GM12878 (cell line): ENCODE results near the gene TLL1. TPM values are rescaled to one million over a fixed set of nuclear protein-coding genes. Genes with fewer than 3 reads are reported as not detected.

Experiments
- ATAC-seq: fragments of 200-7000 bp; cut with Tn5 transposase; 3 replicates; pipeline ENCODE4 v1.9.1; 2020; ENCODE audit warnings: mild to moderate bottlenecking, moderate library complexity
- BruUV-seq: library from RNA; stranded (reverse); fragments of 400-500 nt; replicated peaks from 2 replicates; lab custom pipeline; 2021; lab: Mats Ljungman, UMichigan
- CTCF ChIA-PET: fragments of 300-600 bp; sonication (Branson Sonifier 250); formaldehyde crosslinking; extraction: SDS; loops from one replicate; lab custom pipeline; 2021; ENCODE audit warnings: inconsistent platforms; lab: Yijun Ruan, JAX
- POLR2A ChIA-PET: fragments of 350-600 bp; formaldehyde crosslinking; extraction: SDS; loops from one replicate; lab custom pipeline; 2021; ENCODE audit warnings: inconsistent platforms; lab: Charles Lee
- RAD21 ChIA-PET: fragments of 300-600 bp; sonication (Branson Sonifier 250); formaldehyde crosslinking; loops from one replicate; lab custom pipeline; 2023; ENCODE audit warnings: antibody characterized with exemption; ENCODE audit not compliant: unreplicated experiment; lab: Charles Lee
- SMC1A ChIA-PET: fragments of 300-600 bp; sonication (Branson Sonifier 250); formaldehyde crosslinking; loops from one replicate; lab custom pipeline; 2023; ENCODE audit not compliant: unreplicated experiment, uncharacterized antibody; lab: Charles Lee
- DNase-seq: peaks from one replicate; pipeline ENCODE4 v3.0.0-alpha.2; 2011; ENCODE audit warnings: low read depth, low spot score
- FAIRE-seq: peaks from 3 replicates; lab custom pipeline; 2011; peaks lifted over from hg19 to GRCh38; lab: Jason Lieb, UNC
- H2AFZ ChIP-seq: 2 replicates; pipeline ENCODE4 v1.6.0; 2011; ENCODE audit warnings: low read depth, low read length, control low read depth; ENCODE audit not compliant: control insufficient read depth
- H3K27ac ChIP-seq: 2 replicates; pipeline ENCODE4 v1.5.1; 2011; ENCODE audit warnings: control low read depth; ENCODE audit not compliant: control insufficient read depth, insufficient read depth
- H3K27me3 ChIP-seq, 2 experiments: replicated peaks in 1 of 2; 2 replicates each; pipeline versions ENCODE4 v1.6.0 to v1.6.1; 2011; ENCODE audit warnings: low read length in 1 of 2; ENCODE audit not compliant: control insufficient read depth in 2 of 2, insufficient read depth in 2 of 2
- H3K36me3 ChIP-seq, 2 experiments: 2 replicates each; pipeline ENCODE4 v1.5.1; 2011; ENCODE audit warnings: low read length in 1 of 2; ENCODE audit not compliant: control insufficient read depth in 2 of 2, insufficient read depth in 2 of 2
- H3K4me1 ChIP-seq: 2 replicates; pipeline ENCODE4 v1.6.1; 2011; ENCODE audit warnings: mild to moderate bottlenecking, low read length, moderate library complexity, mixed read lengths; ENCODE audit not compliant: control insufficient read depth, insufficient read depth
- H3K4me2 ChIP-seq: 2 replicates; pipeline ENCODE4 v1.6.0; 2011; ENCODE audit warnings: control low read depth; ENCODE audit not compliant: control insufficient read depth, insufficient read depth
- H3K4me3 ChIP-seq: fragments of 200-600 bp; sonication (generic); 2 replicates; pipeline ENCODE4 v1.5.1; 2016
- H3K79me2 ChIP-seq: 2 replicates; pipeline ENCODE4 v1.6.0; 2011; ENCODE audit warnings: low read length; ENCODE audit not compliant: control insufficient read depth, insufficient read depth
- H3K9ac ChIP-seq: 2 replicates; pipeline ENCODE4 v1.8.0; 2011; ENCODE audit warnings: low read length, control low read depth, mixed read lengths; ENCODE audit not compliant: control insufficient read depth, insufficient read depth
- H3K9me3 ChIP-seq: replicated peaks from 3 replicates; pipeline ENCODE4 v1.5.1; 2011; ENCODE audit warnings: mild to moderate bottlenecking, low read length; ENCODE audit not compliant: control insufficient read depth, insufficient read depth
- H4K20me1 ChIP-seq: 2 replicates; pipeline ENCODE4 v1.6.0; 2011; ENCODE audit not compliant: control insufficient read depth, insufficient read depth
- BACH1 ChIP-seq: fragments of 450-650 bp; IDR thresholded peaks from 2 replicates; pipeline ENCODE4 v1.6.1; 2017; ENCODE audit warnings: mild to moderate bottlenecking, borderline replicate concordance
- BMI1 ChIP-seq: fragments of 450-650 bp; IDR thresholded peaks from 2 replicates; pipeline ENCODE4 v1.6.1; 2016; ENCODE audit warnings: mild to moderate bottlenecking, moderate library complexity, borderline replicate concordance
- EGR1 ChIP-seq, 2 experiments: IDR thresholded peaks; 1 replicate in 1 of 2; 2 replicates in 1 of 2; pipeline ENCODE4 v1.6.1; 2011 to 2012; ENCODE audit warnings: low read depth in 2 of 2, low read length in 2 of 2, borderline replicate concordance in 1 of 2, mild to moderate bottlenecking in 1 of 2, moderate library complexity in 1 of 2
- MEF2B ChIP-seq: fragments of 450-650 bp; IDR thresholded peaks from 2 replicates; pipeline ENCODE4 v1.6.1; 2018; ENCODE audit warnings: mild to moderate bottlenecking, moderate library complexity; ENCODE audit not compliant: partially characterized antibody, poor library complexity, severe bottlenecking
- MXI1 ChIP-seq: fragments of 150-350 bp; IDR thresholded peaks from 2 replicates; pipeline ENCODE4 v1.6.1; 2011; ENCODE audit warnings: low read depth, mild to moderate bottlenecking, inconsistent platforms, low read length, improper control_type of control experiment
- NBN ChIP-seq: fragments of 450-650 bp; IDR thresholded peaks from 2 replicates; pipeline ENCODE4 v1.6.1; 2016
- NR2C2 ChIP-seq: IDR thresholded peaks from 2 replicates; pipeline ENCODE4 v1.6.1; 2011; ENCODE audit warnings: borderline replicate concordance, low read depth; ENCODE audit not compliant: control insufficient read depth, insufficient read length
- RAD51 ChIP-seq: fragments of 450-650 bp; IDR thresholded peaks from 2 replicates; pipeline ENCODE4 v1.6.1; 2016; ENCODE audit warnings: moderate library complexity, mild to moderate bottlenecking, inconsistent platforms
- RBBP5 ChIP-seq: fragments of 200-600 bp; sonication (generic); conservative IDR thresholded peaks from 2 replicates; pipeline ENCODE4 v1.6.1; 2016
- SIN3A ChIP-seq: IDR thresholded peaks from 2 replicates; pipeline ENCODE4 v1.6.1; 2012; ENCODE audit warnings: low read depth, low read length, improper control_type of control experiment
- SREBF2 ChIP-seq: IDR thresholded peaks from 2 replicates; pipeline ENCODE4 v1.6.1; 2012; ENCODE audit warnings: mild to moderate bottlenecking, low read length
- TCF7 ChIP-seq: IDR thresholded peaks from 2 replicates; pipeline ENCODE4 v1.6.1; 2014; ENCODE audit warnings: antibody characterized with exemption, borderline replicate concordance
- ZBED1 ChIP-seq: IDR thresholded peaks from 2 replicates; pipeline ENCODE4 v1.6.1; 2016; ENCODE audit warnings: borderline replicate concordance
- ZNF207 ChIP-seq: fragments of 450-650 bp; IDR thresholded peaks from 2 replicates; pipeline ENCODE4 v1.6.1; 2014; ENCODE audit warnings: antibody characterized with exemption, mild to moderate bottlenecking, borderline replicate concordance
- WGBS: methylation state at CpG from one replicate; pipeline ENCODE4 v1.1.6; 2016; ENCODE audit warnings: low lambda C conversion rate; ENCODE audit not compliant: insufficient replicate concordance, insufficient coverage; ENCODE audit errors: missing lambda C conversion rate; 5-methylcytosine and 5-hydroxymethylcytosine counted together
- in situ Hi-C: fragments of 300-500 bp; cut with MboI; formaldehyde crosslinking; loops from 9 replicates; pipeline ENCODE4 v1.14.3; 2018; ENCODE audit warnings: mixed read lengths
- intact Hi-C: fragments of 100-400 bp; cut with micrococcal nuclease; formaldehyde crosslinking; loops from one replicate; pipeline ENCODE4 v1.14.2; 2022; ENCODE audit not compliant: unreplicated experiment
- polyA plus RNA-seq, 11 experiments: library from polyadenylated mRNA; depleted of rRNA in 4 of 11; unstranded in 6 of 11; stranded (reverse) in 5 of 11; fragments of >200 nt; fragmentation: Nextera tagmentation in 4 of 11; fragmentation: Illumina TruSeq in 1 of 11; extraction: Ambion mirVana in 4 of 11; extraction: Trizol in 1 of 11; gene quantifications; 1 replicate in 1 of 11; 2 replicates in 10 of 11; pipeline versions ENCODE4 v1.2.1 to v1.2.3, GENCODE V29; 2011 to 2016; ENCODE audit warnings: inconsistent platforms in 2 of 11, missing spikeins in 2 of 11, low read depth in 1 of 11
- total RNA-seq, 4 experiments: library from RNA; depleted of rRNA in 3 of 4; stranded (reverse); fragments of >200 nt in 3 of 4; fragmentation: Illumina TruSeq in 1 of 4; extraction: Trizol in 1 of 4; gene quantifications; 2 replicates each; pipeline versions ENCODE4 v1.2.1 to v1.2.3, GENCODE V29; 2013 to 2021
- TF ChIP-seq, protein P1 (sequence below): fragments of 450-650 bp; formaldehyde crosslinking; IDR thresholded peaks from 2 replicates; pipeline ENCODE4 v1.4.0; 2022; ENCODE audit warnings: mild to moderate bottlenecking, moderate library complexity
- TF ChIP-seq, protein P2 (sequence below): IDR thresholded peaks from 2 replicates; pipeline ENCODE4 v1.6.1; 2012; ENCODE audit warnings: low read depth, low read length, improper control_type of control experiment
- TF ChIP-seq, protein P3 (sequence below): IDR thresholded peaks from 2 replicates; pipeline ENCODE4 v1.6.1; 2012; ENCODE audit warnings: low read depth, low read length, improper control_type of control experiment

Gene TLL1
- total and polyA plus RNA-seq, 10 of the 15 experiments (the other 5 are each of a cell fraction or from before 2014, with no cell fraction given) = 0.02 to 0.31 (median 0.05) TPM; not detected in 2

DNA sequence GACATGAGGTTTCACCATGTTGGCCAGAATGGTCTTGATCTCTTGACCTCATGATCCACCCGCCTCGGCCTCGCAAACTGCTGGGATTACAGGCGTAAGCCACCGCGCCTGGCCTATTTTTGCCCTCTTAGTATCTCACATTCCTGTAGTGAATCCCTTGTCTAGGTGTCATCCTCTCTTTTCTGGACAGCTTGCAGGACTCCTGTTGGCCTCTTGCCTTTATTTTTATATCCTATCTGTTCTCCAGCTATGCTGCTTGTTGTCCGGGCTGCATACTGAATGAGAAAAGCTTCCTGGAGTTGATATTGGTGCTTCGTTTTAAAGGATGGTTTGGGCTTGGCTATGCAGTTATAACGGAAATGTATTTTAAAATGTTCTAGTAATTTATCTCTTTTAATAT, 148.6 kb downstream of the TLL1 start:
- Histone ChIP-seq H3K4me2 (no peak overlapping the region), H3K9me3 (no peaks in the 10 kb centered on the region), H3K27ac (no peak overlapping the region), H3K27me3 (no peaks in the 10 kb centered on the region), H3K4me1 (no peaks in the 10 kb centered on the region), H3K36me3 (no peaks in the 10 kb centered on the region), H3K79me2 (no peaks in the 10 kb centered on the region), H4K20me1 (no peaks in the 10 kb centered on the region), H2AFZ (no peak overlapping the region), H3K4me3 (no peak overlapping the region), H3K9ac (no peak overlapping the region)
- RAD21 ChIA-PET = no interaction called here
- SMC1A ChIA-PET = no interaction called here
- in situ Hi-C loops (no loop called here), intact Hi-C loops (no loop called here)
- TF ChIP-seq MEF2B (no peak), MXI1 (no peak), SIN3A (no peak), SREBF2 (no peak), EGR1 (IDR thresholded peaks at IDR 0.05; ENCODE audit: borderline replicate concordance in 1 of 2, low read depth in 2 of 2, low read length in 2 of 2) (no peak), NR2C2 (no peak), ZNF207 (no peak), RBBP5 (no peak), TCF7 (no peak), RAD51 (no peak), BACH1 (no peak), NBN (no peak), ZBED1 (no peak), BMI1 (no peak)
- TF ChIP-seq, protein P1, sequence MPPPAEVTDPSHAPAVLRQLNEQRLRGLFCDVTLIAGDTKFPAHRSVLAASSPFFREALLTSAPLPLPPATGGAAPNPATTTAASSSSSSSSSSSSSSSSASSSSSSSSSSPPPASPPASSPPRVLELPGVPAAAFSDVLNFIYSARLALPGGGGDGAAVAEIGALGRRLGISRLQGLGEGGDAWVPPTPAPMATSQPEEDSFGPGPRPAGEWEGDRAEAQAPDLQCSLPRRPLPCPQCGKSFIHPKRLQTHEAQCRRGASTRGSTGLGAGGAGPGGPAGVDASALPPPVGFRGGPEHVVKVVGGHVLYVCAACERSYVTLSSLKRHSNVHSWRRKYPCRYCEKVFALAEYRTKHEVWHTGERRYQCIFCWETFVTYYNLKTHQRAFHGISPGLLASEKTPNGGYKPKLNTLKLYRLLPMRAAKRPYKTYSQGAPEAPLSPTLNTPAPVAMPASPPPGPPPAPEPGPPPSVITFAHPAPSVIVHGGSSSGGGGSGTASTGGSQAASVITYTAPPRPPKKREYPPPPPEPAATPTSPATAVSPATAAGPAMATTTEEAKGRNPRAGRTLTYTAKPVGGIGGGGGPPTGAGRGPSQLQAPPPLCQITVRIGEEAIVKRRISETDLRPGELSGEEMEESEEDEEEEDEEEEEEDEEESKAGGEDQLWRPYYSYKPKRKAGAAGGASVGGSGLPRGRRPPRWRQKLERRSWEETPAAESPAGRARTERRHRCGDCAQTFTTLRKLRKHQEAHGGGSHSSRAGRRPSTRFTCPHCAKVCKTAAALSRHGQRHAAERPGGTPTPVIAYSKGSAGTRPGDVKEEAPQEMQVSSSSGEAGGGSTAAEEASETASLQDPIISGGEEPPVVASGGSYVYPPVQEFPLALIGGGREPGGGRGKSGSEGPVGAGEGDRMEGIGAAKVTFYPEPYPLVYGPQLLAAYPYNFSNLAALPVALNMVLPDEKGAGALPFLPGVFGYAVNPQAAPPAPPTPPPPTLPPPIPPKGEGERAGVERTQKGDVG = no peak
- TF ChIP-seq, protein P2, sequence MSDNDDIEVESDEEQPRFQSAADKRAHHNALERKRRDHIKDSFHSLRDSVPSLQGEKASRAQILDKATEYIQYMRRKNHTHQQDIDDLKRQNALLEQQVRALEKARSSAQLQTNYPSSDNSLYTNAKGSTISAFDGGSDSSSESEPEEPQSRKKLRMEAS = no peak
- TF ChIP-seq, protein P3, sequence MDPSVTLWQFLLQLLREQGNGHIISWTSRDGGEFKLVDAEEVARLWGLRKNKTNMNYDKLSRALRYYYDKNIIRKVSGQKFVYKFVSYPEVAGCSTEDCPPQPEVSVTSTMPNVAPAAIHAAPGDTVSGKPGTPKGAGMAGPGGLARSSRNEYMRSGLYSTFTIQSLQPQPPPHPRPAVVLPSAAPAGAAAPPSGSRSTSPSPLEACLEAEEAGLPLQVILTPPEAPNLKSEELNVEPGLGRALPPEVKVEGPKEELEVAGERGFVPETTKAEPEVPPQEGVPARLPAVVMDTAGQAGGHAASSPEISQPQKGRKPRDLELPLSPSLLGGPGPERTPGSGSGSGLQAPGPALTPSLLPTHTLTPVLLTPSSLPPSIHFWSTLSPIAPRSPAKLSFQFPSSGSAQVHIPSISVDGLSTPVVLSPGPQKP = no peak
- CTCF ChIA-PET = no interaction called here
- FAIRE-seq (no peak), ATAC-seq (no peak), DNase-seq (no peak)
- BruUV-seq = no TSS peak
- 68% methylated on average over 9 of the region's 9 CpGs for WGBS
- POLR2A ChIA-PET = no interaction called here
